ENCODE measurements around the gene JAKMIP2. TPM values are rescaled to one million over a fixed set of nuclear protein-coding genes. Genes with fewer than 3 reads are reported as not detected.

The JAKMIP2 gene
- total and polyA plus RNA-seq, 2 donors (not counting 3 experiments of a cell fraction or from before 2014, with no cell fraction given): not detected

- ChIA-PET CTCF (interaction anchor here (1.5 kb wide), 1 partner anchor 176 kb away, joined by 4 read pairs; no protein-coding TSS in a partner anchor), POLR2A (no interaction called here)
- Histone ChIP-seq H3K4me1 (ENCODE audit: control insufficient read depth, extremely low read depth, insufficient read depth, low read length) (no peaks in the 10 kb centered on the region), H3K27ac (ENCODE audit: insufficient read depth, low read depth, low read length) (no peak overlapping the region), H3K9ac (replicated peaks; ENCODE audit: extremely low read depth, insufficient read depth, low read length) (no peak overlapping the region), H3K4me2 (ENCODE audit: insufficient read depth, low read length) (no peak overlapping the region), H3K9me1 (replicated peaks; ENCODE audit: control insufficient read depth, extremely low read depth, insufficient read depth, low read length) (no peaks in the 10 kb centered on the region), H3K36me3 (ENCODE audit: control insufficient read depth in 2 of 2, extremely low read depth in 1 of 2, insufficient read depth in 2 of 2, low read length in 2 of 2) (no peaks in the 10 kb centered on the region), H3K4me3 (replicated peaks in 1 of 3; ENCODE audit: insufficient read depth in 1 of 3, low read depth in 1 of 3, low read length in 3 of 3) (no peak overlapping the region), H3K79me2 (ENCODE audit: control insufficient read depth, insufficient read depth, low read length) (no peaks in the 10 kb centered on the region), H3K9me3 (replicated peaks; ENCODE audit: control insufficient read depth, insufficient read depth, low read length) (no peaks in the 10 kb centered on the region), H4K20me1 (replicated peaks; ENCODE audit: control insufficient read depth, extremely low read depth, insufficient read depth, low read length) (no peaks in the 10 kb centered on the region), H3K27me3 (ENCODE audit: control insufficient read depth in 2 of 2, insufficient read depth in 2 of 2, low read length in 2 of 2) (peaks cover 0 to 2% of the 10 kb centered on the region in 2 experiments), H2AFZ (ENCODE audit: low read depth, low read length) (no peak overlapping the region)
- intact Hi-C loops (cut with micrococcal nuclease) (no loop called here), dilution Hi-C loops (cut with MboI; ENCODE audit: extremely low pct_ligation_motif_present, low sequenced_read_pairs) (no loop called here)
- no TSS peak for BruUV-seq (replicated peaks)
- TF ChIP-seq POLR2A (IDR thresholded peaks at IDR 0.05; ENCODE audit: low read depth, low read length) (no peak), MAX (IDR thresholded peaks at IDR 0.05; ENCODE audit: insufficient read depth, insufficient read length) (no peak), GATA2 (IDR thresholded peaks at IDR 0.05; ENCODE audit: insufficient read depth, insufficient read length, low read depth, low read length) (no peak), JUN (IDR thresholded peaks at IDR 0.05; ENCODE audit: borderline replicate concordance, insufficient read depth, insufficient read length, low read depth) (no peak), MYC (IDR thresholded peaks at IDR 0.05; ENCODE audit: low read depth, low read length) (no peak), POLR2AphosphoS5 (IDR thresholded peaks at IDR 0.05; ENCODE audit: insufficient read depth, low read depth, low read length) (no peak), FOS (IDR thresholded peaks at IDR 0.05; ENCODE audit: borderline replicate concordance, insufficient read depth, low read length) (no peak), EZH2 (IDR thresholded peaks at IDR 0.05; ENCODE audit: borderline replicate concordance, low read depth, low read length, severe bottlenecking) (no peak), CTCF (IDR thresholded peaks at IDR 0.05; ENCODE audit: extremely low read depth in 1 of 2, insufficient read depth in 1 of 2, low read depth in 1 of 2, low read length in 2 of 2) (no peak)
- FAIRE-seq (no peak), DNase-seq (ENCODE audit: low read depth, low spot score) (no peak)
Measured at GRCh38 chr5:147805030-147805454, 22.5 kb upstream of the JAKMIP2 start.
